PC-3 (cell line): ENCODE data around the gene KCNQ1. TPM values are rescaled to one million over a fixed set of nuclear protein-coding genes. Genes with fewer than 3 reads are reported as not detected.

Source experiments
- ATAC-seq: fragments of 200-7000 bp; cut with Tn5 transposase; 2 replicates; pipeline ENCODE4 v1.9.1; 2020; ENCODE audit warnings: mild to moderate bottlenecking, moderate library complexity
- BruUV-seq: library from RNA; stranded (reverse); fragments of 400-500 nt; replicated peaks from 2 replicates; lab custom pipeline; 2021; lab: Mats Ljungman, UMichigan
- CTCF ChIA-PET: fragments of 300-600 bp; sonication (Branson Sonifier 250); formaldehyde crosslinking; loops from one replicate; lab custom pipeline; 2022; ENCODE audit warnings: antibody characterized with exemption; lab: Charles Lee
- POLR2A ChIA-PET: fragments of 300-600 bp; sonication (Branson Sonifier 250); formaldehyde crosslinking; loops from one replicate; lab custom pipeline; 2022; ENCODE audit warnings: antibody characterized with exemption; ENCODE audit not compliant: unreplicated experiment; lab: Charles Lee
- DNase-seq: peaks from one replicate; pipeline ENCODE4 v3.0.0-alpha.2; 2015
- H2AFZ ChIP-seq: fragments of 300-600 bp; sonication (generic); 2 replicates; pipeline ENCODE4 v1.6.0; 2016; ENCODE audit warnings: antibody characterized with exemption, low read length
- H3F3A ChIP-seq: fragments of 300-600 bp; sonication (generic); one replicate; pipeline ENCODE4 v1.6.0; 2017; ENCODE audit warnings: antibody characterized with exemption, low read length, control low read depth, mild to moderate bottlenecking; ENCODE audit not compliant: unreplicated experiment
- H3K27ac ChIP-seq: fragments of 300-600 bp; sonication (generic); 2 replicates; pipeline ENCODE4 v1.5.1; 2016; ENCODE audit warnings: mild to moderate bottlenecking, low read length
- H3K27me3 ChIP-seq: fragments of 300-600 bp; sonication (generic); 2 replicates; pipeline ENCODE4 v1.6.1; 2016; ENCODE audit warnings: low read length, mixed read lengths
- H3K36me3 ChIP-seq: fragments of 300-600 bp; sonication (generic); 2 replicates; pipeline ENCODE4 v1.6.1; 2016; ENCODE audit warnings: low read depth, mixed run types, low read length, mixed read lengths
- H3K4me1 ChIP-seq: fragments of 300-600 bp; sonication (generic); 2 replicates; pipeline ENCODE4 v1.5.1; 2016; ENCODE audit warnings: low read length; ENCODE audit not compliant: insufficient read depth
- H3K4me2 ChIP-seq: fragments of 300-600 bp; sonication (generic); 2 replicates; pipeline ENCODE4 v1.6.0; 2016; ENCODE audit warnings: low read length
- H3K4me3 ChIP-seq: fragments of 300-600 bp; sonication (generic); 2 replicates; pipeline ENCODE4 v1.5.1; 2016; ENCODE audit warnings: mild to moderate bottlenecking, low read length, mixed read lengths
- H3K79me2 ChIP-seq: fragments of 300-600 bp; sonication (generic); 2 replicates; pipeline ENCODE4 v1.6.1; 2017; ENCODE audit warnings: low read length, mixed read lengths
- H3K9ac ChIP-seq: fragments of 300-600 bp; sonication (generic); 2 replicates; pipeline ENCODE4 v1.6.0; 2016; ENCODE audit warnings: mild to moderate bottlenecking, low read length
- H3K9me2 ChIP-seq: fragments of 300-600 bp; sonication (generic); replicated peaks from 2 replicates; pipeline ENCODE4 v1.6.1; 2016; ENCODE audit warnings: mixed run types, low read length, mixed read lengths
- H3K9me3 ChIP-seq: fragments of 300-600 bp; sonication (generic); 2 replicates; pipeline ENCODE4 v1.6.1; 2016; ENCODE audit warnings: low read length, mixed read lengths
- H4K20me1 ChIP-seq: fragments of 300-600 bp; sonication (generic); 2 replicates; pipeline ENCODE4 v1.6.1; 2016; ENCODE audit warnings: low read length, mixed read lengths
- EZH2 ChIP-seq: fragments of 300-600 bp; sonication (generic); IDR thresholded peaks from one replicate; pipeline ENCODE4 v1.6.1; 2017; ENCODE audit warnings: antibody characterized with exemption, mild to moderate bottlenecking, low read length; ENCODE audit not compliant: unreplicated experiment
- EZH2phosphoT487 ChIP-seq: fragments of 300-600 bp; sonication (generic); IDR thresholded peaks from 2 replicates; pipeline ENCODE4 v1.6.1; 2018; ENCODE audit warnings: mild to moderate bottlenecking, antibody characterized with exemption, low read length, borderline replicate concordance
- intact Hi-C: fragments of 100-400 bp; cut with micrococcal nuclease; formaldehyde crosslinking; loops from 2 replicates; pipeline ENCODE4 v1.9.0; 2023
- total RNA-seq: library from RNA; depleted of rRNA; stranded (reverse); fragments of >200 nt; gene quantifications from 2 replicates; pipeline ENCODE4 v1.2.3, GENCODE V29; 2014
- TF ChIP-seq, protein P1 (sequence below): fragments of 300-600 bp; sonication (generic); conservative IDR thresholded peaks from 2 replicates; pipeline ENCODE4 v1.5.1; 2017; ENCODE audit warnings: antibody characterized with exemption, low read depth, mild to moderate bottlenecking, low read length

KCNQ1 gene
- total RNA-seq, 1 experiment from 2014 or later, result 0.40 TPM

DNA sequence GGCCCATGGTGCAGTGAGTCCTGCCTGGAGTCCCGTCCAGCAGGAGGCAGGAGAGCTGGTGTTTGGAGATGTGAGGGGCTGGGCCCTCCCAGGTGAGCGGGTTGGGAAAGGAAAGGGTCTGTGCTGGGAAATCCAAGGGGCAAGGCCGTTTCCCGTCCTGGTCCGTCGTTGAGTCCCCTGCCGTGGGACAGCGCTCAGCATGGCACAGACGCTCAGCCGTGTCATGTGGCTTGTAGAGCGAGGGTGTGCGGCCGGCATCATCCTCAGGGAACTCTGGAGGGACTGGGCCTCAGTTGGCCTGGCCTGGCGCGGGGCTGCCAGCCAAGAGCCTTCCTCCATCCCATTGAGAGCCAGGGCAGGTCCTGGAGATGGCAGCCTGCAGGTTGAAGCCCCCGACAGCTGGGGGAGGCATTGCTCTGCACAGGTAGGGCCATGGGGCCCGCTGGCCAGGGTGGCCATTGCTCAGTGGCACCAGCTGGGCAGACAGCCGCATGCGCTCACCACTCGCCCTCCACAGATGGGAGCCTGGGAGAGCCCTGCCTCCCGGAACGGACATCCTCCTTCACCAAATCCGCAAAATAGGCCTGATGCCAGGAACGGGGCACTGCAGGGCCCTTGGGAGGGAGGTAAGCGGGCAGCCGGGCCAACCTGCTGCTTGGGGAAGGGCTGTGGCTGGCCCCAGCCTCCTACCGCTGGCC, 28.7 kb downstream of the KCNQ1 start:
- DNase-seq (no peak), ATAC-seq (no peak)
- Histone ChIP-seq H2AFZ (no peak overlapping the region), H3K9ac (no peak overlapping the region), H3K9me2 (no peaks in the 10 kb centered on the region), H3K4me2 (no peak overlapping the region), H4K20me1 (no peaks in the 10 kb centered on the region), H3K9me3 (no peaks in the 10 kb centered on the region), H3K36me3 (no peaks in the 10 kb centered on the region), H3K27me3 (no peaks in the 10 kb centered on the region), H3K79me2 (no peaks in the 10 kb centered on the region), H3K27ac (no peak overlapping the region), H3F3A (no peaks in the 10 kb centered on the region), H3K4me3 (no peak overlapping the region), H3K4me1 (no peaks in the 10 kb centered on the region)
- CTCF ChIA-PET, result no interaction called here
- BruUV-seq, result no TSS peak
- TF ChIP-seq, protein P1, sequence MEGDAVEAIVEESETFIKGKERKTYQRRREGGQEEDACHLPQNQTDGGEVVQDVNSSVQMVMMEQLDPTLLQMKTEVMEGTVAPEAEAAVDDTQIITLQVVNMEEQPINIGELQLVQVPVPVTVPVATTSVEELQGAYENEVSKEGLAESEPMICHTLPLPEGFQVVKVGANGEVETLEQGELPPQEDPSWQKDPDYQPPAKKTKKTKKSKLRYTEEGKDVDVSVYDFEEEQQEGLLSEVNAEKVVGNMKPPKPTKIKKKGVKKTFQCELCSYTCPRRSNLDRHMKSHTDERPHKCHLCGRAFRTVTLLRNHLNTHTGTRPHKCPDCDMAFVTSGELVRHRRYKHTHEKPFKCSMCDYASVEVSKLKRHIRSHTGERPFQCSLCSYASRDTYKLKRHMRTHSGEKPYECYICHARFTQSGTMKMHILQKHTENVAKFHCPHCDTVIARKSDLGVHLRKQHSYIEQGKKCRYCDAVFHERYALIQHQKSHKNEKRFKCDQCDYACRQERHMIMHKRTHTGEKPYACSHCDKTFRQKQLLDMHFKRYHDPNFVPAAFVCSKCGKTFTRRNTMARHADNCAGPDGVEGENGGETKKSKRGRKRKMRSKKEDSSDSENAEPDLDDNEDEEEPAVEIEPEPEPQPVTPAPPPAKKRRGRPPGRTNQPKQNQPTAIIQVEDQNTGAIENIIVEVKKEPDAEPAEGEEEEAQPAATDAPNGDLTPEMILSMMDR, result no peak
- TF ChIP-seq EZH2 (no peak), EZH2phosphoT487 (no peak)
- intact Hi-C loops, result no loop called here
- POLR2A ChIA-PET, result no interaction called here

DNA sequence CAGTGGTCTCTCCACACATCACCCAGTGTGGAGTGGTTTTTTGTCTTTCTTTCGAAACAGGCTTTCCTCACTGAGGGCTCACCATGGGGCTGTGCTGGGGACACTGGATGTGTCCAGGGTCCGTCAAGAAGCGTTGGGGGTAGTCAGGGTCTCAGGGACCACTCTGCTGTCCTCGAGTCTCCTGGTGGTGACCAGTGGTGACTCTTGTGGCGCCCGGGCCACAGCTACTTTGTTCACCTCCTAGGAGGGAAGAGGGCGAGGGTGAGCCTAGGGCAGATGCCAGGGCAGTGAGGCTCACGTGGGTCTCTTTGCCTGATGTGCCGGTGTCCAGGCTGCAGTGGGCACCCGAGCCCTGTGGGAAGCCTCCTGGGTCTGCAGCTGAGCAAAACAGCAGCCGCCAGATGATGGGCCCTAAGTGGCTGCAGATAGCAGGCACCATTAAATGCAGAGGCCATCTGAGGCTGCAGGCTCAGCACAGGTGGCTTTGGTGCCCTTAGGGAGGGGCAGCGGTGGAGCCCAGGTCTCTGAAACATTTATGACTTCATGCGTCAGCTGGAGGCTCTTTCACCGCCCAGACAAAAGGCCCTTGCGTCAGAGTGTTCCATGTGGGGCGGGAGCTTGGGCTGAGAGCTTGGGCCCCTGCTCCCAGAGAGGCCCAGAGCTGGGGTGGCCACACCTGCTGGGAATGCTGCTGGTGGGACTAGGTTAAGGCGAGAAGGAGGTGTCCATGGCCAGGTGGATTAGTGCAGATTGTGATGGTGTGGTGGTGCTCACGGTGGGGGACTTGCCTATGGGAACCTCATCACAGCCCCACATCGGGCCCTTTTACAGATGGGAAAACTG, 29.5 kb downstream of the KCNQ1 start:
- Histone ChIP-seq H3F3A (no peaks in the 10 kb centered on the region), H3K27me3 (no peaks in the 10 kb centered on the region), H3K4me3 (no peak overlapping the region), H3K79me2 (no peaks in the 10 kb centered on the region), H3K4me1 (no peaks in the 10 kb centered on the region), H3K9me3 (no peaks in the 10 kb centered on the region), H3K4me2 (no peak overlapping the region), H2AFZ (no peak overlapping the region), H3K27ac (no peak overlapping the region), H4K20me1 (no peaks in the 10 kb centered on the region), H3K9me2 (no peaks in the 10 kb centered on the region), H3K36me3 (no peaks in the 10 kb centered on the region), H3K9ac (no peak overlapping the region)
- no TSS peak for BruUV-seq
- POLR2A ChIA-PET, result no interaction called here
- TF ChIP-seq EZH2phosphoT487, result no peak
- TF ChIP-seq, protein P1, result no peak
- no peak for TF ChIP-seq EZH2
- DNase-seq (no peak), ATAC-seq (no peak)
- CTCF ChIA-PET, result no interaction called here
- intact Hi-C loops, result no loop called here
